ENCODE measurements around the gene TRIM74.
A peak's percentile ranks its signal among the peaks of the same experiment; 100 is the strongest.
"Not testable (repeated sequence)": the region's sequence is repeated elsewhere in the genome, so short reads cannot be mapped to it uniquely, and the experiment has no call there.

TRIM74 gene

GRCh38 chr7:72968980-72969516 is at the start of gene TRIM74:
Gene TRIM74 (minus strand): TSS chr7:72969466. CDS start chr7:72966157, 3,309 bp downstream.
- DNase-seq (ENCODE audit: low spot score): not testable (repeated sequence)

DNA sequence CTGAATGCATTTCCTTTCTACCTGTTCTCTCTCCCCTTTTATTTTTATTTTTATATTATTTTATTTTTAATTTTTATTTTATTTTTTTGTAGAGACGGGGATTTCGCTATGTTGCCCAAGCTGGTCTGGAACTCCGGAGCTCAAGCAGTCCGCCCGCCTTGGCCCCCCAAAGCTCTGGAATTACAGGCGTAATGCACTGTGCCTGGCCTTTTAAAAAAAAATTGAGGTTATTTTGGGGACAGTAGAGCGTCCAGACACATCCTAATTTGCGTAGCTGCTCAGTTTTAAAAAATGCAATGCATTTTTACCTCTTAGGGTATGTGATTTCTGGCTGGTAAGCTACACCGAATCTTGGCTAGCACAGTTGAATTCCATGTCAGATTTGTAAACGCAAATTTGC is 37.2 kb upstream of the TRIM74 start:
- DNase-seq (ENCODE audit: low spot score): not testable (repeated sequence)

DNA sequence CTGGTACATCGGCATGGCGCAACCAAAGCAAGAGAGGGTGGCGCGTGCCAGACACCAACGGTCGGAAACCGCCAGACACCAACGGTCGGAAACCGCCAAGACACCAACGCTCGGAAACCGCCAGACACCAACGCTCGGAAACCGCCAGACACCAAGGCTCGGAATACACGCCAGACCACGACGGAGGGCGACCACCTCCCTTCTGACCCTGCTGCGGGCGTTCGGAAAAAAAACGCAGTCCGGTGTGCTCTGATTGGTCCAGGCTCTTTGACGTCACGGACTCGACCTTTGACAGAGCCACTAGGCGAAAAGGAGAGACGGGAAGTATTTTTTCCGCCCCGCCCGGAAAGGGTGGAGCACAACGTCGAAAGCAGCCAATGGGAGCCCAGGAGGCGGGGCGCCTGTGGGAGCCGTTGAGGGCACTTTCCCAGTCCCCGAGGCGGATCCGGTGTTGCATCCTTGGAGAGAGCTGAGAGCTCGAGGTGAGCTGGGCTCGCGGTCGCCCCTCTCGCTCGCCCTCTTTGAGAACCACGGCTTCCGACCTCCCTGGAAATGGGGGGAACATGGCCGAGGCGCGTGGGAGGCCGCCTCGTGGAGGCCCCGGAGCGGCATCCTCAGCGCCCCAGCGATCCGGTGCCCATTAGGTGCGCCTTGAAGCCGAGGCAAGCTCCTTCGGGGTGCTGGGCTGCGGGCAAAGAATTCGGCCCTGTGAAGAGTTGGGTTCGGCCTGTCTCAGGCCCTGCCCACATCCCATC is 36.6 kb upstream of the TRIM74 start:
- peak; percentile 50 for DNase-seq (ENCODE audit: low spot score)

GRCh38 chr7:73005356-73005692 is 36.1 kb upstream of the TRIM74 start:
- DNase-seq (ENCODE audit: low spot score): not testable (repeated sequence)

- not testable (repeated sequence) for DNase-seq (ENCODE audit: low spot score)
Measured at GRCh38 chr7:72997887-72998468, 28.7 kb upstream of the TRIM74 start.

GRCh38 chr7:72997447-72997846 is 28.2 kb upstream of the TRIM74 start:
- DNase-seq (ENCODE audit: low spot score): not testable (repeated sequence)

DNA sequence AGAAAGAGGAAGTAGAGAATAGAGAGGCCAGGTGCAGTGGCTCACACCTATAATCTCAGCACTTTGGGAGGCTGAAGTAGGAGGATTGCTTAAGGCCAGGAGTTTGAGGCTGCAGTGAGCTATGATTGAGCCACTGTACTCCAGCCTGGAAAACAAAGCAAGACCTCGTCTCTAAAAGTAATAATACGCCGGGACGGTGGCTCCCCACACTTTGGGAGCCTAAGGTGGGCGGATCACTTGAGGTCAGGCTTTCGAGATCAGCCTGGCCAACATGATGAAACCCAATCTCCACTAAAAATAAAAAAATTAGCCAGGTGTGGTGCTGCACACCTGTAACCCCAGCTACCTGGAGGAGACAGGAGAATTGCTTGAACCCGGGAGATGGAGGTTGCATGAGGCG is 26.2 kb upstream of the TRIM74 start:
- not testable (repeated sequence) for DNase-seq (ENCODE audit: low spot score)

- DNase-seq (ENCODE audit: low spot score): not testable (repeated sequence)
Measured at GRCh38 chr7:72990146-72990913, 21.1 kb upstream of the TRIM74 start.

GRCh38 chr7:72982084-72982483 is 12.8 kb upstream of the TRIM74 start:
- not testable (repeated sequence) for DNase-seq (ENCODE audit: low spot score)

GRCh38 chr7:72980382-72980781 is 11.1 kb upstream of the TRIM74 start:
- not testable (repeated sequence) for DNase-seq (ENCODE audit: low spot score)

GRCh38 chr7:72976434-72976833 is 7.2 kb upstream of the TRIM74 start:
- not testable (repeated sequence) for DNase-seq (ENCODE audit: low spot score)

- DNase-seq (ENCODE audit: low spot score): not testable (repeated sequence)
Measured at GRCh38 chr7:72975656-72976286, 6.5 kb upstream of the TRIM74 start.

DNA sequence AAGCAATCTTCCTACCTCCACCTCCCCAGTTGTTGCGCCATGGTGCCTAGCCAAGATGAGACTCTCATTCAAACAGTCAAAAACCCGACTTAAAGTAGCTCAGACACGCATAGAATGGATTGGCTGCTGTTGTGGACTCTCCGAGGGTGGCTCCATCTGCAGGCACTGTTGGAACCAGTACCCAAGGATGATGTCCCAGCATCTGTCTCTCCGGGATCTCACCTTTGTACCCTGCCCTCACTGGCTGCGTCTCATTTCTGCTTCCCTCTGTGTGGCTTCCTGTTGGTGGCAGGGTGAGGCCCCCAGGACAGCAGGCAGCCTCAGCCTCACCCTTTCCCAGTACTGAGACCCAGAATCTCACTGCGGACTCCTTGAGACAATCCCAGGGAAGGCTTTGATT is 5.5 kb upstream of the TRIM74 start:
- DNase-seq (ENCODE audit: low spot score): not testable (repeated sequence)

DNA sequence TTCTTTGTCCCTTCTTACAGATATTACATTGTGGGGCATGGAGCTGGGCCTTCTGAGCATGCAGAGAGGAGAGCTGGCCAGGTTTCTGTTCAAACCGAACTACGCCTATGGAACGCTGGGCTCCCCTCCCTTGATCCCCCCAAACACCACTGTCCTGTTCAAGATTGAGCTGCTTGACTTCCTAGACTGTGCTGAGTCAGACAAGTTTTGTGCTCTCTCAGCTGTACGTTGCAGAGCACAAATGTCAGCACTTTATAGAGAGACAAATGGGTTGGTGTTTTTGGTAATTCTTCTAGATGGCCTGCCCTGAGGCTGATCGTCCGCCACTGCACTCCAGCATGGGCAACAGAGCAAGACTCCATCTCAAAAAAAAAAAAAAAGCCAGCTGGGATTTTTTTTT is 2.2 kb upstream of the TRIM74 start:
- not testable (repeated sequence) for DNase-seq (ENCODE audit: low spot score)

DNA sequence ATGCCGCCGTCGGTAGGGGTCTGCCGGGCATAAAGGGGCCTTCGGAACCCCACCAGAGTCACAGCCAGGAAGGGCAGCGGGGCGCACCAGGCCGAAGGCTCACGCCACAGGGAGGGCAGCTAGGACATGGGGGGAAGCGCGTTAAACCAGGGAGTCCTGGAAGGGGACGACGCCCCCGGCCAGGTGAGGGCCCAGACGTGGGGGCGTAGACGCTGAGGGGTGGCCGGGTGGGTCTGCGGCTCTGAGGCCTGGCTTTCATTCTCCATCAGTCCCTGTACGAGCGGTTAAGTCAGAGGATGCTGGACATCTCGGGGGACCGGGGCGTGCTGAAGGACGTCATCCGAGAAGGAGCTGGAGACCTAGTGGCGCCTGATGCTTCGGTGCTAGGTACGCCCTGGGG is 422 bp upstream of the TRIM74 start:
- not testable (repeated sequence) for DNase-seq (ENCODE audit: low spot score)

GRCh38 chr7:72966892-72967291 is 2.4 kb downstream of the TRIM74 start:
- DNase-seq (ENCODE audit: low spot score): not testable (repeated sequence)

DNA sequence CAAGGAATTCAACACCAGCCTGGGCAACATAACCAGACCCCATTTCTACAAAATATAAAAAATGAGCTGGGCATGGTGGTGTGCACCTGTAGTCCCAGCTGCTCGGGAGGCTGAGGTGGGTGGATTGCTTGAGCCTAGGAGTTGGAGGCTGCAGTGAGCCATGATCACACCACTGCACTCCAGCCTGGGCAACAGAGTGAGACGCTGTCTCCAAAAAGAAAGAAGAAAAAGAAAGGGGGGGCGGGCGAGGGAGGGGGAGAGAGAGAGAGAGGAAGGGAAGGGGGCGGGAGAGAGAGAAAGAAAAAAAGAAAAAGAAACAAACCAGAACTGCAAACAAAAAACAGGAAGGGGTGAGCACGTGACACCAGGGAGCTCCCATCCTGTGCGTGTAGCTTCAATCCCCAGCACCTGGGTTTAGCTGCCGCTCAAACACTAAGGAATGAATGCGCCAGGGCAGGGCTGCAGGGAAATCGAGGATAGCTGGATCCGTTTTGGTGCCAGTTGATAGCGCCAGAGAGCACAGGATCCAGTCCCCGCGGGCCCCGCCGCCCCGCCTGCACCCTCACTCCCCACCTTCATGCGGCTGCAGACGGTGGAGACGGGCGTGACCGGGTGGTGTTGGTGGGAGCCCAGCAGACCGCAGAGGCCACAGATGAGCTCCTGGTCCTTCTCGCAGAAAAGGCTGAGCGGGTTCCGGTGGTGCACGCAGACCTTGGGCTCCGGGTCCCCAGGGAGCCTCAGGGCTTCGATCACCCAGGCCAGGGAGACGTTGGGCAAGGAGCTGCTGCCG is 3.9 kb downstream of the TRIM74 start:
- not testable (repeated sequence) for DNase-seq (ENCODE audit: low spot score)

DNA sequence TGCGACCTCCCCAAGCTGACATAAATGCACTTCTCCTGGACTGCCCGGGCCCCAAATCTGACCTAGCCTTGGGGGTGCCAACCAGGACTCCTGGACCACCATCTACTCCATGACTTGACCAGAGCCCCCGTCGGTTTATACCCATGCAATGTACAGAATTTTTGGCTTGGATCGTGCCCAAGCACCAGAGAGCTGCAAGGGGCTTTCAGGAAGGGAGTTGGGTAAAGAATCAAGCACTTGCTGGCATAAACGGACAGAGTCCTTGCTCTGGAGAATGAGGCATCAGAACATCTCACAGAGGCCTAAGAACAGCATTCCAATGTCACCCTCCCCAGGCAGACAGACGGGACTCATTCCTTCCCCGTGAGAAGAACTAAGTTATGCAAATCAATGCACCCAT is 6.2 kb downstream of the TRIM74 start:
- not testable (repeated sequence) for DNase-seq (ENCODE audit: low spot score)

- DNase-seq (ENCODE audit: low spot score): not testable (repeated sequence)
Measured at GRCh38 chr7:72961346-72961650, 8.0 kb downstream of the TRIM74 start.

DNA sequence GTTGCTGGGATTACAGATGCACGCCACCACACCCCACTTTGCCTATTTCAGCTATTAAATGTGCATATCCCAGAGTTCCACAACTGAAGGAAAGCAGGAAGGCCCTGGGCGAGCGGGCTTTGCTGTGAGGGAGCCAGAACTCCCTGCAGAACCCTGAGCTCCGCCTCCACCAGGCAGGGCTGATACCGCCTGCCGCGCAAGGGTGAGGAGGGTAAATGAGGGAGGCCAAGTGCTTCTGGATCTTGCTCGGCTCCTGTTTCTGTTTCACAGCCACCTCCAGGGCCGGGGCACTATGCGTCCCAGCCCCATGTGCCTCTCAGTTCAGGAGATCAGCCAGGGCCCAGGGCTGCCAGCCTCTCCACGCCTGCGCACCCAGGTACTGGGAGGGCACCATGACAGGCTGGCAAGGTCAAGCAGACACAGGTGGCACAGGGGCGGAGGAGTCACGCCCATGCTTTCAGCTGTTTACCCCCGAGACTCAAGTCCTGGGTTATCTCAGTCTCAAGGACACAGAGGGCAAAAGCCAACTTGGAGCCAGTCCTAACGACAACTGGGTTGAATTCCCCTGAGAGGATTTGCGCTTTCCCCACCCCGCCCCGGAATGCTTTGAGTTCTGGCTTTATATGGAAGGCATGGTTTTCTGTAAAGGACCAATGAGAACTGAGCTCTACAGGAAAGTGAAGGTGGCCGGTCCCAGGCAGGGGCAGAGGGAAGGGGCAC is 8.5 kb downstream of the TRIM74 start:
- DNase-seq (ENCODE audit: low spot score): not testable (repeated sequence)

- DNase-seq (ENCODE audit: low spot score): not testable (repeated sequence)
Measured at GRCh38 chr7:72960029-72960428, 9.2 kb downstream of the TRIM74 start.
